ENCODE data around the gene SSRP1.

Gene SSRP1

DNA sequence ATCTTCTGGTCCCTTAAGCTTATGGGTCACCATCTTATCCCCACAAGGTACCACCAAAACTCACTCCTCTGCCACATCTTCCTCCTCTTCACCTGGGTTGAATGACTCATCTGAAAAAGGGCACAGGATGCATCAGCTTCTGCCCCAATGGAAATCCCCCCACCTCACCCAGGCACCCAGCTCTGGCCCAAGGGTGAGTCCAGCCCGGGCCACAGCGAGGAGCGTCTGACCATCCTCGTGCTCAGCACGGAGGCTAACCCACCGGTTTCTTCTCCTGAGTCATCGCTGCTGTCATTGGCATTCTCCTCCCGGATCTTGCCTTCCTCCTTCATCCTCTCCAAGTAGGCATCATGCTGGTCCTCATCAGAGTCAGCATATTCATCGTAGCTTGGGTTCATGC lies 5.7 kb downstream of the SSRP1 start:
- H3K36me3 ChIP-seq (ENCODE audit: control insufficient read depth in 1 of 2, insufficient read depth in 2 of 2, low read depth in 1 of 2, low read length in 2 of 2), result peaks cover 65 to 84% of the 10 kb centered on the region in 2 experiments

DNA sequence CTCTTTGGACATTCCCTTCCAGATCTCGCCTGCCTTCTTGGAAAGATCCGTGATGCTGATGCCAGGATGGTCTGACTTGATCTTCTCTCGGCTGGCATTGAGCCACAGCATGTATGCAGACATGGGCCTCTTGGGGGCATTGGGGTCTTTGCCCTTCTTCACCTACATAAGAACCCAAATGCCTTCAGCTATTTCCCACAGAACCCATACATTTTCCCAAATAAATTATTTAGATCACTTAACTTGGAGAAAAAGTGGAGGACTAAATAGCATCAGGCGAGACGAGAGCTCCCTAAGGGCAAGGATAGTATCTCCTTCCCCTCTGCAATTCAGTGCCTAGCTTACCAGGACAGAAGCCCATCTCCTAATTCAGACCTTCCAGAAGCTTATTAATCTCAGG lies 8.0 kb downstream of the SSRP1 start:
- H2BK12ac ChIP-seq (ENCODE audit: low read length in 2 of 2), result no peak overlapping the region
- 97% methylated on average over 5 of the region's 5 CpGs for WGBS
- H4K8ac ChIP-seq (ENCODE audit: low read length), result no peak overlapping the region
- peaks cover 59 to 69% of the 10 kb centered on the region in 2 experiments for H3K36me3 ChIP-seq (ENCODE audit: control insufficient read depth in 1 of 2, insufficient read depth in 2 of 2, low read depth in 1 of 2, low read length in 2 of 2)
- peaks cover 15% of the 10 kb centered on the region for H3K4me1 ChIP-seq (ENCODE audit: control insufficient read depth, insufficient read depth, low read depth, low read length)
- no peak overlapping the region for H2AFZ ChIP-seq (ENCODE audit: low read depth, low read length)
- no peak overlapping the region for H2AK5ac ChIP-seq (ENCODE audit: low read length, severe bottlenecking)
- H3K23ac ChIP-seq (ENCODE audit: low read length in 2 of 2), result no peak overlapping the region
- no peak overlapping the region for H3K27ac ChIP-seq (ENCODE audit: low read length, poor library complexity, severe bottlenecking)
- DNase-seq, result no peak
- no peaks in the 10 kb centered on the region for H3K27me3 ChIP-seq (ENCODE audit: control insufficient read depth in 1 of 2, insufficient read depth in 1 of 2, low read length in 2 of 2)
- H3K4ac ChIP-seq (ENCODE audit: low read depth in 1 of 2, low read length in 2 of 2), result no peak overlapping the region
- H3K9me3 ChIP-seq (ENCODE audit: control insufficient read depth, low read length), result no peaks in the 10 kb centered on the region
- H3K4me3 ChIP-seq (ENCODE audit: insufficient read depth in 1 of 2, low read depth in 1 of 2, low read length in 2 of 2), result no peak overlapping the region
- H2BK15ac ChIP-seq (ENCODE audit: low read depth, poor library complexity, severe bottlenecking), result no peak overlapping the region
- H3K14ac ChIP-seq (ENCODE audit: low read length in 2 of 2), result no peak overlapping the region
- no peak overlapping the region for H3K18ac ChIP-seq (ENCODE audit: low read depth in 1 of 2, low read length in 2 of 2)
- peaks cover 40% of the 10 kb centered on the region for H3K79me1 ChIP-seq (replicated peaks; ENCODE audit: low read length, poor library complexity, severe bottlenecking)
- H2BK120ac ChIP-seq (ENCODE audit: low read depth, low read length), result no peak overlapping the region
- H4K91ac ChIP-seq (ENCODE audit: low read length), result no peak overlapping the region
- no peak overlapping the region for H3K4me2 ChIP-seq (ENCODE audit: low read length, poor library complexity, severe bottlenecking)
- no peak overlapping the region for H3K9ac ChIP-seq (ENCODE audit: low read length)
- H2BK5ac ChIP-seq (ENCODE audit: low read depth, low read length, poor library complexity, severe bottlenecking), result no peak overlapping the region

More for the DNA sequence above, 5.7 kb downstream of the SSRP1 start:
- WGBS, result 98% methylated on average over 9 of the region's 9 CpGs
- no peak overlapping the region for H4K8ac ChIP-seq (ENCODE audit: low read length)
- no peaks in the 10 kb centered on the region for H3K9me3 ChIP-seq (ENCODE audit: control insufficient read depth, low read length)
- no peak overlapping the region for H3K4me3 ChIP-seq (ENCODE audit: insufficient read depth in 1 of 2, low read depth in 1 of 2, low read length in 2 of 2)
- no peak overlapping the region for H2AFZ ChIP-seq (ENCODE audit: low read depth, low read length)
- H2BK5ac ChIP-seq (ENCODE audit: low read depth, low read length, poor library complexity, severe bottlenecking), result no peak overlapping the region
- no peak overlapping the region for H3K4me2 ChIP-seq (ENCODE audit: low read length, poor library complexity, severe bottlenecking)
- H3K27me3 ChIP-seq (ENCODE audit: control insufficient read depth in 1 of 2, insufficient read depth in 1 of 2, low read length in 2 of 2), result no peaks in the 10 kb centered on the region
- no peak overlapping the region for H3K9ac ChIP-seq (ENCODE audit: low read length)
- H3K23ac ChIP-seq (ENCODE audit: low read length in 2 of 2), result no peak overlapping the region
- H3K79me1 ChIP-seq (replicated peaks; ENCODE audit: low read length, poor library complexity, severe bottlenecking), result peaks cover 42% of the 10 kb centered on the region
- H3K27ac ChIP-seq (ENCODE audit: low read length, poor library complexity, severe bottlenecking), result no peak overlapping the region
- no peak overlapping the region for H3K4ac ChIP-seq (ENCODE audit: low read depth in 1 of 2, low read length in 2 of 2)
- no peak overlapping the region for H4K91ac ChIP-seq (ENCODE audit: low read length)
- DNase-seq, result no peak
- H3K14ac ChIP-seq (ENCODE audit: low read length in 2 of 2), result no peak overlapping the region
- H3K4me1 ChIP-seq (ENCODE audit: control insufficient read depth, insufficient read depth, low read depth, low read length), result peaks cover 13% of the 10 kb centered on the region
- H2BK15ac ChIP-seq (ENCODE audit: low read depth, poor library complexity, severe bottlenecking), result no peak overlapping the region
- H2BK120ac ChIP-seq (ENCODE audit: low read depth, low read length), result no peak overlapping the region
- no peak overlapping the region for H2BK12ac ChIP-seq (ENCODE audit: low read length in 2 of 2)
- H2AK5ac ChIP-seq (ENCODE audit: low read length, severe bottlenecking), result no peak overlapping the region
- H3K18ac ChIP-seq (ENCODE audit: low read depth in 1 of 2, low read length in 2 of 2), result no peak overlapping the region

DNA sequence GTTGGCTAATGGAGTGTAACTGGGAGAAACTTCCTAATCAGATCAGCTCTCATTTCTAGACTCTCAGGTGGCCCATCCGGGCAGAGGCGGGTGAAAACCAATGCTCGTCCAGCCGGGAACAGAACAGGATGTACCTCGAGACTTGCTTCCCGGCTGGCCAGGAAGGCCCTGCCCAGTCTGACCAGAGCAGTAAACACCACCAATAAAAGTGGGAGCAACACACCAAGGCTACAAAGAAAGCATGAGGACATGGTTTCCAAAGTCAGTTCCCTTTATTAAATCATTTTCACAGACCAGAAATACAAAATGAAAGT lies 10.0 kb downstream of the SSRP1 start:
- WGBS, result 7% methylated on average over 6 of the region's 6 CpGs

DNA sequence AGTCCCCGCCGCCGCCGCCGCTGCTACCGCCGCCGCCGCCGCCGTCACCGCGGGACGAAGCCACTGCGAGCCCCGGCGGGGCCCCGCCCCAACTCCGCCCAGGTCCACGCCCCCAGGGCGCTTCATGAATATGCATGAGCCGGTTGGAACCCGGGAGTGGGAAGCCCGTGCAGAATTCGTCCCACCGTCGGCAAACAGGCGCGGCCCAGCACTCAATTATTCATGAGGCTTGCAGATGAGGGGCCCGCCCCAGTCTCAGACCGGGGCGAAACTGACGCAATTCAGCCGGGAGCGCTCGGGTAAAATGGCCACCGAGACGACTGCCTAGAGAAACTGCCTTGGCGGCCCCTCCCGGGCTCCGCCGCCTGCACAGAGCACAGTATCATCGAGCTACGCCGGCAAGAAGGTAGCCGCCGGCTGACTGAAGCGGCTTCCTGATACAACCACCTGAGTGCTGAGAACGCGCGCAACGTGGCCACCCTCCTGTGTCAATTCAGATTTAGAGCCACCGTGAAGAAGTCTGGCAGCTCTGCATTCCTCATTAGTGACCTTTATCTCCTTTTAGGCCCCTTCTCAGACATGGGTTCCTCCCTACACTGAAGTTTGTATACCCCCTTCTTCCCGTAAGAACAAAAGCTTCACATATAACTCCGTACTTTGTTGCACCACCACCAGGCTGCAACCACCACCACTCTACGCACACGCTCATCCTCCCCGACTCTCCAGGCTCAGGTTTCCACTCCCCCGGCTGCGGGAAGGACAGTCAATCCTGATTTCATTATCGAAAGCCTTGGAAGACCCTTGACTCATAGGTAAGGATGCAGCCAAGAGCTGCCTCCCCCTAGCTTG lies 10.6 kb downstream of the SSRP1 start, which contains the start of gene TNKS1BP1:
TSS of gene TNKS1BP1 (minus strand) at position 67 of the 849 bp plus-strand sequence. CDS start 3,067 bp downstream, outside the sequence.
- peak; percentile 98 for DNase-seq
- peak within 1 kb of the TSS in 1 of 2 experiments; percentile 90 for H3K23ac ChIP-seq (ENCODE audit: low read length in 2 of 2)
- peak within 1 kb of the TSS; percentile 71 to 83 for H2BK12ac ChIP-seq (ENCODE audit: low read length in 2 of 2)
- no peaks in the 10 kb centered on the region for H3K9me3 ChIP-seq (ENCODE audit: control insufficient read depth, low read length)
- H4K8ac ChIP-seq (ENCODE audit: low read length), result peak within 1 kb of the TSS; percentile 96
- H3K4ac ChIP-seq (ENCODE audit: low read depth in 1 of 2, low read length in 2 of 2), result peak within 1 kb of the TSS; percentile 94 to 97
- no peaks in the 10 kb centered on the region for H3K27me3 ChIP-seq (ENCODE audit: control insufficient read depth in 1 of 2, insufficient read depth in 1 of 2, low read length in 2 of 2)
- H3K4me3 ChIP-seq (ENCODE audit: insufficient read depth in 1 of 2, low read depth in 1 of 2, low read length in 2 of 2), result peak within 1 kb of the TSS; percentile 81 to 97
- peak within 1 kb of the TSS; percentile 94 for H2BK15ac ChIP-seq (ENCODE audit: low read depth, poor library complexity, severe bottlenecking)
- H3K9ac ChIP-seq (ENCODE audit: low read length), result peak within 1 kb of the TSS; percentile 97
- H3K14ac ChIP-seq (ENCODE audit: low read length in 2 of 2), result peak within 1 kb of the TSS; percentile 19 to 87
- peak within 1 kb of the TSS; percentile 94 for H2AK5ac ChIP-seq (ENCODE audit: low read length, severe bottlenecking)
- peak within 1 kb of the TSS; percentile 92 for H3K4me2 ChIP-seq (ENCODE audit: low read length, poor library complexity, severe bottlenecking)
- H2BK5ac ChIP-seq (ENCODE audit: low read depth, low read length, poor library complexity, severe bottlenecking), result peak within 1 kb of the TSS; percentile 92
- peak within 1 kb of the TSS; percentile 96 to 97 for H3K18ac ChIP-seq (ENCODE audit: low read depth in 1 of 2, low read length in 2 of 2)
- peaks cover 41 to 57% of the 10 kb centered on the region in 2 experiments for H3K36me3 ChIP-seq (ENCODE audit: control insufficient read depth in 1 of 2, insufficient read depth in 2 of 2, low read depth in 1 of 2, low read length in 2 of 2)
- no peak within 1 kb of the TSS for H2AFZ ChIP-seq (ENCODE audit: low read depth, low read length)
- H2BK120ac ChIP-seq (ENCODE audit: low read depth, low read length), result peak within 1 kb of the TSS; percentile 91
- H3K4me1 ChIP-seq (ENCODE audit: control insufficient read depth, insufficient read depth, low read depth, low read length), result peaks cover 28% of the 10 kb centered on the region
- peaks cover 25% of the 10 kb centered on the region for H3K79me1 ChIP-seq (replicated peaks; ENCODE audit: low read length, poor library complexity, severe bottlenecking)
- H3K27ac ChIP-seq (ENCODE audit: low read length, poor library complexity, severe bottlenecking), result peak within 1 kb of the TSS; percentile 98
- 6% methylated on average over 48 of the region's 61 CpGs for WGBS
- peak within 1 kb of the TSS; percentile 92 for H4K91ac ChIP-seq (ENCODE audit: low read length)

More for the DNA sequence above, 10.0 kb downstream of the SSRP1 start:
- H2BK12ac ChIP-seq (ENCODE audit: low read length in 2 of 2), result no peak overlapping the region
- peaks cover 26% of the 10 kb centered on the region for H3K79me1 ChIP-seq (replicated peaks; ENCODE audit: low read length, poor library complexity, severe bottlenecking)
- peak overlapping the region; percentile 98 for H3K27ac ChIP-seq (ENCODE audit: low read length, poor library complexity, severe bottlenecking)
- peak overlapping the region; percentile 69 for H4K8ac ChIP-seq (ENCODE audit: low read length)
- peak overlapping the region; percentile 91 to 96 for H3K18ac ChIP-seq (ENCODE audit: low read depth in 1 of 2, low read length in 2 of 2)
- DNase-seq, result no peak
- H3K4me1 ChIP-seq (ENCODE audit: control insufficient read depth, insufficient read depth, low read depth, low read length), result peaks cover 23% of the 10 kb centered on the region
- H3K27me3 ChIP-seq (ENCODE audit: control insufficient read depth in 1 of 2, insufficient read depth in 1 of 2, low read length in 2 of 2), result no peaks in the 10 kb centered on the region
- H3K9ac ChIP-seq (ENCODE audit: low read length), result peak overlapping the region; percentile 96
- peaks cover 40 to 57% of the 10 kb centered on the region in 2 experiments for H3K36me3 ChIP-seq (ENCODE audit: control insufficient read depth in 1 of 2, insufficient read depth in 2 of 2, low read depth in 1 of 2, low read length in 2 of 2)
- peak overlapping the region in 1 of 2 experiments; percentile 94 for H3K4ac ChIP-seq (ENCODE audit: low read depth in 1 of 2, low read length in 2 of 2)
- peak overlapping the region; percentile 84 for H4K91ac ChIP-seq (ENCODE audit: low read length)
- no peak overlapping the region for H2AFZ ChIP-seq (ENCODE audit: low read depth, low read length)
- H2BK5ac ChIP-seq (ENCODE audit: low read depth, low read length, poor library complexity, severe bottlenecking), result peak overlapping the region; percentile 75
- H3K4me2 ChIP-seq (ENCODE audit: low read length, poor library complexity, severe bottlenecking), result peak overlapping the region; percentile 48
- H2BK120ac ChIP-seq (ENCODE audit: low read depth, low read length), result no peak overlapping the region
- H2BK15ac ChIP-seq (ENCODE audit: low read depth, poor library complexity, severe bottlenecking), result no peak overlapping the region
- H2AK5ac ChIP-seq (ENCODE audit: low read length, severe bottlenecking), result peak overlapping the region; percentile 13
- H3K23ac ChIP-seq (ENCODE audit: low read length in 2 of 2), result no peak overlapping the region
- H3K14ac ChIP-seq (ENCODE audit: low read length in 2 of 2), result no peak overlapping the region
- H3K9me3 ChIP-seq (ENCODE audit: control insufficient read depth, low read length), result no peaks in the 10 kb centered on the region
- H3K4me3 ChIP-seq (ENCODE audit: insufficient read depth in 1 of 2, low read depth in 1 of 2, low read length in 2 of 2), result peak overlapping the region in 1 of 2 experiments; percentile 81
